Mesodermal cell (in vitro differentiated cells): Measurements from ENCODE around the gene WTAP.

Experiments
- H3K27ac ChIP-seq: 2 replicates; pipeline ENCODE4 v1.7.0; 2013; ENCODE audit warnings: mild to moderate bottlenecking, low read depth, low read length, moderate library complexity; ENCODE audit not compliant: severe bottlenecking
- H3K36me3 ChIP-seq: 2 replicates; pipeline ENCODE4 v1.7.1; 2013; ENCODE audit warnings: mild to moderate bottlenecking, low read length, moderate library complexity; ENCODE audit not compliant: control insufficient read depth, insufficient read depth
- H3K4me1 ChIP-seq: one replicate; pipeline ENCODE4 v1.7.1; 2013; ENCODE audit warnings: mild to moderate bottlenecking, low read length; ENCODE audit not compliant: insufficient read depth, control insufficient read depth, poor library complexity, severe bottlenecking
- H3K4me3 ChIP-seq: 2 replicates; pipeline ENCODE4 v1.7.0; 2013; ENCODE audit warnings: low read length, control low read depth, mild to moderate bottlenecking; ENCODE audit not compliant: insufficient read depth, poor library complexity, severe bottlenecking; ENCODE audit errors: extremely low read depth
- H3K9me3 ChIP-seq: 2 replicates; pipeline ENCODE4 v1.7.1; 2013; ENCODE audit warnings: mild to moderate bottlenecking, low read length, moderate library complexity; ENCODE audit not compliant: control insufficient read depth
- WGBS, 2 experiments: methylation state at CpG; one replicate each; pipeline ENCODE4 v1.1.5; 2013; ENCODE audit warnings: missing lambda C conversion rate in 2 of 2; ENCODE audit not compliant: insufficient coverage in 2 of 2; 5-methylcytosine and 5-hydroxymethylcytosine counted together

Gene WTAP

DNA sequence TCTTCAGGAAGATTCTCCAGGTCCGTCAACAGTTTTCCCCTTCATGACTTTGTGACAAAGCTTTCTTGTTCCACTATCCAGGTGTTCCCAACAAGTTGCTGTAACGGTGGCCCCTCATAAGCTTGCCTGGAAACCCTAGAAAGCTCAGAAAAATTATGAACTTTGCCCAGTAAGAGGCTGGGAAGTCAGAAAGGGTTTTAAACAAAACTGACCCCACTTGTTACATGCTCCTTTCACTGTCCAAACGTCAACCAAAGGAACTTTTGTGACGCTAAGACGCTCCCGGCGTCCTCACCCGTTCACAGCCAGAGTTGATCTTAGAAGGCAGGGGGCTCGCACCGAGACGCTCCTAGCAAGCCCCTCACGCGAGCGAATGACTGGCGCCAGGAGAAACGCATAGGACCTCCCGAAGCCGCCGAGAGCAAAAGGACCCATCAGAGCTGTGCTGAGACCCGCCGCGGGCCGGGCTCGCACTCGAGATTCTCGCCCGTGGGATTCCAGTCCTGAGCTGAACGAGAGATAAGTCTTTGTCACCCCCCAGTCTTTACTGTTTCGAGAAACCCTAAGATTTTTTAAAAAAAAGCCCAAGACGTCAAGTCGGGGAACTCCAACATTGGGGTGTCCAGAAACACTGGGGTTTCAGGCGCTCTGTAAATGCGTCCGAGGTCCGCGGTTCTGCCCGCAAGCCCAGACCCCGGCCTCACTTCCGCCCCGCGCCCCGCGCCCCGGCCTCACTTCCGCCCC, 34.0 kb downstream of the WTAP start:
- Histone ChIP-seq H3K9me3 (no peaks in the 10 kb centered on the region), H3K4me3 (peak overlapping the region; percentile 66), H3K4me1 (peaks cover 46% of the 10 kb centered on the region), H3K36me3 (peaks cover 80% of the 10 kb centered on the region), H3K27ac (peak overlapping the region; percentile 94)
- WGBS, 2 experiments: 42 to 49% methylated on average over 29 to 32 of the region's 45 CpGs

DNA sequence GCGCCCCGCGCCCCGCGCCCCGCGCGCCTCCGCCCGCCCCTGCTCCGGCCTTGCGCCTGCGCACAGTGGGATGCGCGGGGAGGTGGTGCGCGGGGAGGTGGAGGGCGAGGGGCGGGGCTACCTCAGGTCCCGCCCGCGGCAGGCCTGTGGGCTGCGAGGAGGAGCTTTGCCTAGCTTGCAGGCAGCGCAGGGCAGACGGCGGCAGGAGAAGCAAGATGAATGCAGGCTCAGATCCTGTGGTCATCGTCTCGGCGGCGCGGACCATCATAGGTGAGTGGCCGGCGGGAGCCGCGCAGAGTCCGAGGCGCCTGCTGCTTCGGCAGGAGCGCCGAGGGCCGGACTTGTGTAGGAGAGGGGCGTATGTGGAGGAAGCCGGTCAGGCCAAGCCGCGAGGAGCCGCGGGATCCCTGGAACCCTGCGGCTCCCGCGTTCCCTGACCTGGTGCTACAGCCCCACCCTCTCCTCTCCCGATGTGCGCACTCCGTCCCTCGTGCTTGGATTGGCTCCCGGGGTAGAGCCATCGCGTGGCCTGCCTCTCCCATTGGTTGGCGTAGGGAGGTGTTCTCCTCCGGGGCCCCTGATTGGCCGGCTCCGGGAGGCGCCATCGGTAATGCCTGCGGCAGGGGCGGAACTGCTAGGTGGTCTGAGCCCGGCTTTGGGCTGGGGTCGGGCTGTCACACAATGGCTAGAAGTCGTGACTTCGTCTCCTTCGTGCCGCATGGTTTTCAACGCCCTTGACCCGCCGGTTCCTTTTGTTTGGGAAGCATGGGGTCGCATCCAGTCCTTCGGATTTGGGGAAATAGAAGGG, 34.8 kb downstream of the WTAP start, which contains the start of gene ACAT2:
TSS of gene ACAT2 (plus strand) at position 173 of the 808 bp plus-strand sequence. CDS start at position 216, 43 bp downstream.
- peak within 1 kb of the TSS; percentile 94 for H3K27ac ChIP-seq
- peaks cover 80% of the 10 kb centered on the region for H3K36me3 ChIP-seq
- no peaks in the 10 kb centered on the region for H3K9me3 ChIP-seq
- WGBS, 2 experiments: 10 to 14% methylated on average over 48 to 59 of the region's 76 CpGs
- H3K4me1 ChIP-seq: peaks cover 44% of the 10 kb centered on the region
- peak within 1 kb of the TSS; percentile 66 for H3K4me3 ChIP-seq

DNA sequence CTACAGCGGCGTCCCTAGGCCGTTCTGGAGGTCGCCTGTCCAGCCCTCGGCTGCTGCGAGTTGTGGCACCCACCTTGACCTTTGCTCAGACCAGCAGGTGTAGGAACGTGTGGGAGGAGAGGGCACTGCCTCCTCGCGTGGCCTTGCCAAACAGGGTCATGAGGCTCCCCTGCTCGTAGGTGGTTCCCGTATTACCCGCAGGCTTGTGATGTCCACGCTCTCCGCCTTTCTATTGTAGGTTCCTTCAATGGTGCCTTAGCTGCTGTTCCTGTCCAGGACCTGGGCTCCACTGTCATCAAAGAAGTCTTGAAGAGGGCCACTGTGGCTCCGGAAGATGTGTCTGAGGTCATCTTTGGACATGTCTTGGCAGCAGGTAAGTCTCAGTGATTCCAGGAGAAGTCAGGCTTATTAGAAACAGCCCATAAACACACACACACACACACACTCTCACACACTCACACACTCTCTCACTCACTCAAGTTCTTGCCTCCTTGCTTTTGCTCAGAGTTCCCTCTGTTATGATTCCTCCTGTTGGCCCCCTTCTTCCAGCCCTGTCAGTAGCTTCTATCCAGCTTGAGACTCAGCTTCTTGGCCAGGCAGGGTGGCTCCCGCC, 35.5 kb downstream of the WTAP start:
- WGBS, 2 experiments: 31 to 34% methylated on average over 15 to 16 of the region's 16 CpGs
- peak overlapping the region; percentile 94 for H3K27ac ChIP-seq
- H3K36me3 ChIP-seq: peaks cover 80% of the 10 kb centered on the region
- H3K4me3 ChIP-seq: peak overlapping the region; percentile 66
- no peaks in the 10 kb centered on the region for H3K9me3 ChIP-seq
- peaks cover 43% of the 10 kb centered on the region for H3K4me1 ChIP-seq

DNA sequence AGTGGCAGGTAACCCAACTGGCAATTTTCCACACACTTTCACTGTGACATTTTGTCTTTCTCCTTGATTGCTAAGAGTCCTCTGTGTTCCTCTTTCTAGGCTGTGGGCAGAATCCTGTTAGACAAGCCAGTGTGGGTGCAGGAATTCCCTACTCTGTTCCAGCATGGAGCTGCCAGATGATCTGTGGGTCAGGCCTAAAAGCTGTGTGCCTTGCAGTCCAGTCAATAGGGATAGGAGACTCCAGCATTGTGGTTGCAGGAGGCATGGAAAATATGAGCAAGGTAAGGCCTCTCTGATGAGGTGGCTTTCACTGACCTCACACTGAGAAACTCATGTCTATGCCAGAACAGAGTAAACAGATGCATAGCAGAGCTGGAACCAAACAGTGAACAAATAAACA, 39.6 kb downstream of the WTAP start:
- Histone ChIP-seq H3K4me1 (peaks cover 9% of the 10 kb centered on the region), H3K27ac (peak overlapping the region; percentile 36), H3K36me3 (peaks cover 94% of the 10 kb centered on the region), H3K4me3 (no peak overlapping the region), H3K9me3 (no peaks in the 10 kb centered on the region)

- H3K4me1 ChIP-seq: peaks cover 9% of the 10 kb centered on the region
- H3K9me3 ChIP-seq: no peaks in the 10 kb centered on the region
- H3K27ac ChIP-seq: no peak overlapping the region
- no peak overlapping the region for H3K4me3 ChIP-seq
- peaks cover 93% of the 10 kb centered on the region for H3K36me3 ChIP-seq
Measured at GRCh38 chr6:159769470-159769869, 42.2 kb downstream of the WTAP start.

DNA sequence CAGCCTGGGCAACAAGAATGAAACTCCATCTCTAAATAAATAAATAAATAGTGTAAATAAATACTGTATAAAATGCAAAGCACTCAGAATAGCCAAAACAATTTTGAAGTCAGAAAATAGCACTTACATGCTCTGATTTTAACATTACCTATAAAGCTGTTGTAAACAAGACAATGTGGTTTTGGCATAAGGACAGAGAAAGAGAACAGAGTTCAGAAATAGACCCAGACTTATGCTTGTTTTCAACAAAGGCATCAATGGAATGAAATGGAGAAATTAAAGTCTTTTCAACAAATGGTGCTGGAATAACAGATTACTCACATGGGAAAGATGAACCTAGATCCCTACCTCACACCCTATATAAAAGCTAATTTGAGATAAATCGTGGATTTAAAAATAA, 44.9 kb downstream of the WTAP start:
- no peak overlapping the region for H3K27ac ChIP-seq
- peaks cover 91% of the 10 kb centered on the region for H3K36me3 ChIP-seq
- H3K4me1 ChIP-seq: no peaks in the 10 kb centered on the region
- WGBS, 2 experiments: no CpG with 5 or more reads among the region's 1 CpG
- no peak overlapping the region for H3K4me3 ChIP-seq
- H3K9me3 ChIP-seq: no peaks in the 10 kb centered on the region

DNA sequence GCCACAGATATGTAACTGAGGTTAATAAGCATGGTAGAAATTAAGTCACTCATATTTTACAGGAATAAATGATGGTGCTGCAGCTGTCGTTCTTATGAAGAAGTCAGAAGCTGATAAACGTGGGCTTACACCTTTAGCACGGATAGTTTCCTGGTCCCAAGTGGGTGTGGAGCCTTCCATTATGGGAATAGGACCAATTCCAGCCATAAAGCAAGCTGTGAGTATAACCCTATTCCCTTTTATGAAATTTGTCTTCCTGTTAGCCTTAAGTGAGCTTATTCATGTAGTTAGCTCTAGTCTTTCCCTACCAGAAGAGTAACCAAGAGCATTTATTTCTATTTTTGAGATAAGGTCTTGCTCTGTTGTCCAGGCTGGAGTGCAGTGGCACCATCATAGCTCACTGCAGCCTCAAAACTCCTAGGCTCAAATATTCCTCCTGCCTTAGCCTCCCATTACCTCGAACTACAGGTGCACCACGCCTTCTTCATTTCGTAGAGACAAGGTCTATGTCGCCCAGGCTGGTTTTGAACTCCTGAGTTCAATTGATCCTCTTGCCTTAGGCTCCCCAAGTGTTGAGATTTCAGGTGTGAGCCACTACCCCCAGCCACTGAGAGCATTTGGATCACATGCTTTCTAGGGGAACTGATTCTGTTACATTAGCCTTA, 50.1 kb downstream of the WTAP start:
- 94 to 96% methylated on average over 7 of the region's 7 CpGs for WGBS, 2 experiments
- Histone ChIP-seq H3K27ac (no peak overlapping the region), H3K4me3 (no peak overlapping the region), H3K4me1 (no peaks in the 10 kb centered on the region), H3K36me3 (peaks cover 89% of the 10 kb centered on the region), H3K9me3 (no peaks in the 10 kb centered on the region)

- Histone ChIP-seq H3K27ac (no peak overlapping the region), H3K4me3 (no peak overlapping the region), H3K9me3 (no peaks in the 10 kb centered on the region), H3K4me1 (no peaks in the 10 kb centered on the region), H3K36me3 (peaks cover 88% of the 10 kb centered on the region)
- WGBS, 2 experiments: no CpG with 5 or more reads among the region's 1 CpG
Measured at GRCh38 chr6:159778131-159778530, 50.8 kb downstream of the WTAP start.

GRCh38 chr6:159778542-159779103, 51.3 kb downstream of the WTAP start:
- 89 to 100% methylated on average over 1 of the region's 3 CpGs for WGBS, 2 experiments
- no peaks in the 10 kb centered on the region for H3K4me1 ChIP-seq
- no peaks in the 10 kb centered on the region for H3K9me3 ChIP-seq
- no peak overlapping the region for H3K4me3 ChIP-seq
- peaks cover 90% of the 10 kb centered on the region for H3K36me3 ChIP-seq
- H3K27ac ChIP-seq: no peak overlapping the region

DNA sequence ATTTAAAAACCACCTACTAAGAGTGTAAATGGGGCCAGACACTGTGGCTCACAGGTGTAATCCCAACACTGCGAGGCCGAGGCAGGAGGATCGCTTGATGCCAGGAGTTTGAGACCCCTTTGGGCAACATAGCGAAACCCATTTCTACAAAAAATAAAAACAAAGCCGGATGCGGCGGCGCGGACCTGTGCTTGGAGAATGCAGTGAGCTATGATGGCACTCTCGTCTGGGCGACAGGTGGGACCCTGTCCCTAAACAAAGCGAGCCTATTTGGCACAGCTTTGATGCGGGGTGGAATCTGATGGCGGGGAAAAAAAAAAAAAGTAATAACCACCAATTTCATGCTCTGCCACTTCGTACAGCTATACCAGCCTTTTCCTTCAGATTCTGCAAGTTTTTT, 61.0 kb downstream of the WTAP start:
- Histone ChIP-seq H3K36me3 (peaks cover 62% of the 10 kb centered on the region), H3K4me1 (peaks cover 5% of the 10 kb centered on the region), H3K9me3 (no peaks in the 10 kb centered on the region), H3K4me3 (peak overlapping the region; percentile 99), H3K27ac (no peak overlapping the region)
- 6 to 26% methylated on average over 6 to 9 of the region's 15 CpGs for WGBS, 2 experiments
